ENCODE data around the gene HGF.

Gene HGF

DNA sequence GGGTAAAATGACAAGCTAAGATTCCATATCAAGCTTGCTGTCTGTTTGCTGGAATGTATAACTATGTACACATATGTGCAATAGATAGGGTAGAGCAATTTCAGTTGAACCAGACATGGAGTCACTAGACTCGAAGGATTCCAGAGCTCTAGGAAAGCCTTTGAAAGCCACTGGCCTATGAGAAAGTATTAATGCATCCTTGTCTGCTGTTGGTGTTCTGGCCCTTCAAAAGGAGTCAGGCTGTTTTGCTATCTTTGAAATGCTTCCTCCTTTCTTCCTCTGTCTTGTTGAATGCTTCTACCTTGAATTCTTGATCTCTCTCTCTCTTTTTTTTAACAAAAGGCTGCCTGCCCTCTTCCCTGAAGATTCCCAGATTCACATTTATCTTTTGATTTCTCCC is 20.8 kb upstream of the HGF start:
- no peaks in the 10 kb centered on the region for H3K27me3 ChIP-seq (ENCODE audit: control insufficient read depth, insufficient read depth, low read length)
- no peaks in the 10 kb centered on the region for H3K9me3 ChIP-seq (ENCODE audit: control insufficient read depth, insufficient read depth, low read depth, low read length)
- H3K4me1 ChIP-seq (ENCODE audit: control insufficient read depth, insufficient read depth, low read length), result peaks cover 16% of the 10 kb centered on the region; the same call in 1 of the 2 replicates
- no peak overlapping the region for H3K9ac ChIP-seq (ENCODE audit: low read length)
- H3K4me3 ChIP-seq (ENCODE audit: low read depth, low read length), result no peak overlapping the region
- H3K27ac ChIP-seq (ENCODE audit: low read depth, low read length), result no peak overlapping the region; the same call in 1 of the 2 replicates
- no peaks in the 10 kb centered on the region for H3K36me3 ChIP-seq (ENCODE audit: control insufficient read depth, insufficient read depth, low read length)

DNA sequence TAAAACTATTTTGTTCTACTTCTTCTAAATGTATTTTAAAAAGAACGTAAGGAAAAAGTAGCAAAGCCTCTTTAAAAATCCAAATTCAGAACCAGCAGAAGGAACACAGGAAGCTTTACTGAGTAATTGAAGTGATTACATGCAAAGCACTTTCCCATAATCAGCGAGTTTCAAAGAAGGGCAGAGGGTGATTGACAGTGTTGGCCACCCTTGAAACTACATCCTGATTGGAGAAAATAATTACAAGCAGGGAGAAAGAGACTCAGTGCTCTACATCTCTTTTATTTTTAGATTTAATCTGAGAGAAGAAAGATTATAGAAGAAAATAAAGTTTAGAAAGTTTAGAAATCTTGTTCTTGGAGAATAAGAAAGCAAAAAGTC is 20.3 kb upstream of the HGF start:
- Histone ChIP-seq H3K4me1 (ENCODE audit: control insufficient read depth, insufficient read depth, low read length) (peaks cover 16% of the 10 kb centered on the region; the same call in 1 of the 2 replicates), H3K36me3 (ENCODE audit: control insufficient read depth, insufficient read depth, low read length) (no peaks in the 10 kb centered on the region), H3K9ac (ENCODE audit: low read length) (no peak overlapping the region), H3K27me3 (ENCODE audit: control insufficient read depth, insufficient read depth, low read length) (no peaks in the 10 kb centered on the region), H3K4me3 (ENCODE audit: low read depth, low read length) (no peak overlapping the region), H3K27ac (ENCODE audit: low read depth, low read length) (no peak overlapping the region; the same call in 1 of the 2 replicates), H3K9me3 (ENCODE audit: control insufficient read depth, insufficient read depth, low read depth, low read length) (no peaks in the 10 kb centered on the region)

DNA sequence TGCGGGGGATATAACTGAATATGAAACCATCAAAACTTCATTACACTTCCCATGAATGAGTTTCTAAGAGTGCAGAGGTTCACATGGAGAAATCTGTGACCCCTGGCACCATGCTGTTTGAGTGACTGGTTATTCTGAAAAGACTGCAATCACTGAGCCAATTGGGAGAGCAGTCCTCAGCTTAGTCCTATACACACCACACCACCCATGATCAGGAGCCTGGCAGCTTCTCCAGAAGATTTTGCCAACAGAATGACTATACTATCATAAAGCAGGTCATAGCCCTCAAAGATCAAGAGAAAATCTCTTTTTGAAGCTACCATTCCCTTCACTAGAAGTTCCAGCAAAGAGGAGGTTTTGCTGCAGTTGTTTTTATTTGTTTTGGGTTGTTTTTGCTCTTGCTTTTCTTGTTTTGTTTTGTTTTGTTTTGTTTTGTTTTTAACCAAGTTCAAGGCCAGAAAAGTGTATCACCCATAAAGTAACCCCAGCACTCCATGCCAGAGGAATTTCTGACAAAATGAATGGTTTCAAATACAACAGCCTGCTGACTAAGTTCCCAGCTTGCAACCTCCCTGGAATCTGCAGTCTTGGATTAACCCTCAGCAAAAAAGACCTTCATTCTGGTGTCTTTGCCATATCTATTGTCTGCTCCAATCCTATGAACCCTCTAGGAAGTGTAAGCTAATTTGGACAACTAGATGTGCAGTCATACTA is 19.7 kb upstream of the HGF start:
- Histone ChIP-seq H3K4me3 (ENCODE audit: low read depth, low read length) (no peak overlapping the region), H3K36me3 (ENCODE audit: control insufficient read depth, insufficient read depth, low read length) (no peaks in the 10 kb centered on the region), H3K27me3 (ENCODE audit: control insufficient read depth, insufficient read depth, low read length) (no peaks in the 10 kb centered on the region), H3K4me1 (ENCODE audit: control insufficient read depth, insufficient read depth, low read length) (peaks cover 16% of the 10 kb centered on the region; the same call in 1 of the 2 replicates), H3K27ac (ENCODE audit: low read depth, low read length) (no peak overlapping the region; the same call in 1 of the 2 replicates), H3K9ac (ENCODE audit: low read length) (no peak overlapping the region), H3K9me3 (ENCODE audit: control insufficient read depth, insufficient read depth, low read depth, low read length) (no peaks in the 10 kb centered on the region)

DNA sequence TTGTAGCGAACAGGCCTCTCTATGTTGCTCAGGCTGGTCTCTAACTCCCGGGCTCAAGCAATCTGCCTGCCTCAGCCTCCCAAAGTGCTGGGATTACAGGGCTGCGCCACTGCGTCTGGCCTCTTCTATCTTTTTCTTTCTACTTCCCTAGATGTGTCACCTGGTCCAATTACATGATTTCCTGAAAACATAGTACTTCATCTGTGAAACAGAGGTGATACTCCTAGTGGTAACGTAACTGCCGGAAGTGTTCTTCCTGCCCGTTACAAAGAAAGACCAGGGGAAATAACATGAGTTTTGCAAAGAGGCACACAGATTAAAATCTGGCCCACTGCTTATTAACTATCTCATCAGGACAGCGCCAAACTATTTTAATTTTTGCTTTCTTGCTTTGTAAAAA is 18.4 kb upstream of the HGF start:
- no peak overlapping the region for H3K27ac ChIP-seq (ENCODE audit: low read depth, low read length)
- peaks cover 12% of the 10 kb centered on the region; the same call in 1 of the 2 replicates for H3K4me1 ChIP-seq (ENCODE audit: control insufficient read depth, insufficient read depth, low read length)
- H3K36me3 ChIP-seq (ENCODE audit: control insufficient read depth, insufficient read depth, low read length), result no peaks in the 10 kb centered on the region
- H3K27me3 ChIP-seq (ENCODE audit: control insufficient read depth, insufficient read depth, low read length), result no peaks in the 10 kb centered on the region
- H3K4me3 ChIP-seq (ENCODE audit: low read depth, low read length), result no peak overlapping the region
- H3K9ac ChIP-seq (ENCODE audit: low read length), result no peak overlapping the region
- no peaks in the 10 kb centered on the region for H3K9me3 ChIP-seq (ENCODE audit: control insufficient read depth, insufficient read depth, low read depth, low read length)

DNA sequence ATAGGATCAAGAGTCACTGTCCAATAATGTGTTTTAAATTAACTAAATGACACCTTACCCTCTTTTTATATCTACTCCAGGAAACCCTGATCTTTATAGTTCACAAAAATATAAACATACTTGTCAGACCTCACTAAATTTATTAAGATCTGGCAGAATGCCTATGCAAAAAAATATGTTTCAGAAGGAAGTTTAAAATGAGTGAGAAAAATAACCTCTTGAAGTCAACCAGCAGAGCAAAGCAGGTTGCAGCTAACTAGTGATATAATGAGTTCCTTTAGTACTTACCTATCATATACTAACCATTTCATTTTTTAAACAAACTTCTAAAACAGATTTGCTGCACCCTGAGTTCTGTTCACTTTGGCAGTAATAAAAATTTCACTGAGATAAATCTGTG is 14.0 kb upstream of the HGF start:
- H3K9ac ChIP-seq (ENCODE audit: low read length), result no peak overlapping the region
- H3K27me3 ChIP-seq (ENCODE audit: control insufficient read depth, insufficient read depth, low read length), result no peaks in the 10 kb centered on the region
- H3K4me3 ChIP-seq (ENCODE audit: low read depth, low read length), result no peak overlapping the region
- no peaks in the 10 kb centered on the region for H3K4me1 ChIP-seq (ENCODE audit: control insufficient read depth, insufficient read depth, low read length)
- no peaks in the 10 kb centered on the region for H3K9me3 ChIP-seq (ENCODE audit: control insufficient read depth, insufficient read depth, low read depth, low read length)
- H3K36me3 ChIP-seq (ENCODE audit: control insufficient read depth, insufficient read depth, low read length), result no peaks in the 10 kb centered on the region
- no peak overlapping the region for H3K27ac ChIP-seq (ENCODE audit: low read depth, low read length)

DNA sequence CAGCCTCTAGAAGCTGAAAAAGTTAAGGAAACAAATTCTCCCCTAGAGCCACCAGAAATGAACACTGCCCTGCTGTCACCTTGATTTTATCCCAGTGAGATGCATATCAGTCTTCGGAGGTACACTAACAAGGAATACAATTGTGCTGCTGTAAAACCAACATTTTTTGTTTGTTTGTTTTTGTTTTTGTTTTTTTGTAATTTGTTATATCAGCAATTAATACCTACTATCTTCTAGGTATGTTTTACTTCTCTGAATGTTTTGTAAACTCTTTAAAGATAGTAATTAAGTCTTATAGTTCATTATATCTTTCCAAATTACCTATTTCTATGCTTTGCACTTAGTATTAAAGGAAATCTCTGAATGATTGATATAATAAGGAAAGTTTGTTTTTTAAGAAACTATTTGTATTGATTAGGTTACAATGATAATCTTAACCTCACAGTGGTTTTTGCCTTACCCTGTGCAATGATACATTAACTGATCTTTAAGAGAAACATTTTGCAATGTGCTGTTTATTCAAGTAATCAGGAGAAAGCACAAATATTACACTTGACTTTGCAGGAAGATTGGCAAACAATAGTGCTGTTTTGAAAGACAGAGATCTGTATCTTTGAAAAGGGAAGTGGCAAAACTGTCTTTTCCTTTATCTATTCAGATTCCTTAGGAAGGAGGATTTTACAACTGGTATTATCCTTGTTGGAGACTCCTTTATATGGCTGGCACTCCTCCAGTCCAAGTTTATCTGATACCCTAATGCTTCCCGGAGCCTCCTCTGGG is 11.3 kb upstream of the HGF start:
- Histone ChIP-seq H3K27ac (ENCODE audit: low read depth, low read length) (no peak overlapping the region), H3K4me3 (ENCODE audit: low read depth, low read length) (no peak overlapping the region), H3K27me3 (ENCODE audit: control insufficient read depth, insufficient read depth, low read length) (no peaks in the 10 kb centered on the region), H3K36me3 (ENCODE audit: control insufficient read depth, insufficient read depth, low read length) (no peaks in the 10 kb centered on the region), H3K4me1 (ENCODE audit: control insufficient read depth, insufficient read depth, low read length) (no peaks in the 10 kb centered on the region), H3K9me3 (ENCODE audit: control insufficient read depth, insufficient read depth, low read depth, low read length) (no peaks in the 10 kb centered on the region), H3K9ac (ENCODE audit: low read length) (no peak overlapping the region)

DNA sequence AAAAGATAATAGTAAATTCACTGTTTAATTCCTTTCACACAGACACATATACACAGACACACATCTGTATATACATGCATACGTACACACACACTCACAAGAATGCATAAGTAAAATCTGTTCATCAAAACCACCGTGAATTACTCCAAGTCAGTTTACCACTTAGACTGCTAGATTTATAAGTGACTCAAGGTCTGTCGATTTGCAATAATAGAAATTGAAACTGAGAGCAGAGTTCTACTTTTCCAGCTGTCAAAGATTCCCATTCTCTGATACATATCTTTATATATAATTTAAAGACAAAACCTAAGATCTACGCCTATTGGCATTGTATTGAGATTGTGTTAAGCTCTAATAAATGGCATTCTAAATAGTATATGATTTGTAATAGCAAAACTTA is 9.9 kb upstream of the HGF start:
- Histone ChIP-seq H3K27me3 (ENCODE audit: control insufficient read depth, insufficient read depth, low read length) (no peaks in the 10 kb centered on the region), H3K27ac (ENCODE audit: low read depth, low read length) (no peak overlapping the region), H3K4me3 (ENCODE audit: low read depth, low read length) (no peak overlapping the region), H3K9ac (ENCODE audit: low read length) (no peak overlapping the region), H3K9me3 (ENCODE audit: control insufficient read depth, insufficient read depth, low read depth, low read length) (no peaks in the 10 kb centered on the region), H3K4me1 (ENCODE audit: control insufficient read depth, insufficient read depth, low read length) (no peaks in the 10 kb centered on the region), H3K36me3 (ENCODE audit: control insufficient read depth, insufficient read depth, low read length) (no peaks in the 10 kb centered on the region)

DNA sequence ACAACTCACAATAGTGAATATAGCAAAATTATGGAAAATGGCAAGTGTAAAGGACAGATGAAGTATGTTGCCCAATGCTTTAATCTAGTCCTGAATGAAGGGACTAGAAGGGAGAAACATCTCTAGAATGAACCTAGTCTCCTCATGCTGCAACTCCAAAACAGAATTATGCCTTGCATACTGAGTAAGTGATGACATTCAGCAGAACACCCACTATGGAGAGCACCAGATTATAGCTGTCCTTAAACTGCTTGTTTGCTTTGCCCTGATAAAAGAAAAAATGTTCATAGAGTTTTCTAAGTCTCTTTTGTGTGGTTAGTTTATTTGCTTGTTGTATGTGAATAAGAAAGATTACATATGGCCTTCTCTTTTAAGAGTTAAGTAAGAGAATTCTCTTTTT is 7.8 kb upstream of the HGF start:
- Histone ChIP-seq H3K4me3 (ENCODE audit: low read depth, low read length) (no peak overlapping the region), H3K9me3 (ENCODE audit: control insufficient read depth, insufficient read depth, low read depth, low read length) (no peaks in the 10 kb centered on the region), H3K4me1 (ENCODE audit: control insufficient read depth, insufficient read depth, low read length) (no peaks in the 10 kb centered on the region), H3K36me3 (ENCODE audit: control insufficient read depth, insufficient read depth, low read length) (no peaks in the 10 kb centered on the region), H3K27ac (ENCODE audit: low read depth, low read length) (no peak overlapping the region), H3K27me3 (ENCODE audit: control insufficient read depth, insufficient read depth, low read length) (no peaks in the 10 kb centered on the region), H3K9ac (ENCODE audit: low read length) (no peak overlapping the region)

DNA sequence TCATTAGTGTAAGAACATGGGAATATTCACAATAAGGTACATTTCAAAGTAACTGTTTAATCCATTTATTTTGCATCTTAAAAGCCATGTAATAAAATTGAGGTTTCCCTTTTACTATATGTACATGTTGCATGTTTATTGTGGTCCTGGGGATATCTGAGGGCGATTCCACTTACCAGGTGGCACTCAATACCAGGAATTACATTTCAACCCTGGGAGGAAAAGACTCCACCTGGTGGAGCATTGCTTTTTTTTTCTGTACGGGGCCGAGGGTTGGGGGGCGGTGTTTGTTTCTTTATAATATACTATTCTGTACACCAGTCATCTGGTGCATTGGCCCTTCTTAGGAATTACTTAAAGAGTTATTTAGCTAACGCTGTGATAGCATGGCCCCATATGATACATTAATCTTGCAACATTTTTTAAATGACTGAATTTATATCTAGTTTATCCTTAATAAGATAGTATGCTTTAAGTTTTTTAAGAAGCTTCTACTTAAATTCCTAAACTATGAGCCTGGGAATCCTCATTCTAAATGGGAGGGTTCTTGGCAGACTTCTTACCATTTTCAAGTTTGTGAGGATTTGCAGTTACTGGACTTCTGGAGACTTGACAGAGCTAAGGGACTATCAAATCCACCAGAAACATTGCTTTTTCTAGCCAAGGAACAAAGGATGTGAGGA is 7.2 kb upstream of the HGF start:
- Histone ChIP-seq H3K27ac (ENCODE audit: low read depth, low read length) (no peak overlapping the region), H3K9ac (ENCODE audit: low read length) (no peak overlapping the region), H3K36me3 (ENCODE audit: control insufficient read depth, insufficient read depth, low read length) (no peaks in the 10 kb centered on the region), H3K4me1 (ENCODE audit: control insufficient read depth, insufficient read depth, low read length) (no peaks in the 10 kb centered on the region), H3K4me3 (ENCODE audit: low read depth, low read length) (no peak overlapping the region), H3K27me3 (ENCODE audit: control insufficient read depth, insufficient read depth, low read length) (no peaks in the 10 kb centered on the region), H3K9me3 (ENCODE audit: control insufficient read depth, insufficient read depth, low read depth, low read length) (no peaks in the 10 kb centered on the region)

DNA sequence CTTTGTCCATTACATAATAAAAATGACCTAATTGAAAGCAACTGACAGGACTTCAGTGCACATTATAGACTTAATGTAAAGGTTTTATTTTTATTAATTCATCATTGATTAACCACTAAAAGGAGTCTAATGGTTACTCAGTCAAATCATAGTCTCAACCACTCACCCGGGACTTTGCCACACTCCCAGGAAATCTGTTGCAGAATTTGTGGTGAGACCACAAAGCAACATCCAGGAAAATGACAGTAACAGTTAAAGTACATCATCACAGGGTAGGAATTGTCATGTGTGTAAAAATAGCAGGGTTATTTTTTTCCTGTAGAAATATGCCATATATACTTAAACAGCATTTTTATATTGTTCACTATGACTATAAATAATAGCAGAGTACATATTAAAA is 6.3 kb upstream of the HGF start:
- Histone ChIP-seq H3K4me1 (ENCODE audit: control insufficient read depth, insufficient read depth, low read length) (no peaks in the 10 kb centered on the region), H3K27ac (ENCODE audit: low read depth, low read length) (no peak overlapping the region), H3K27me3 (ENCODE audit: control insufficient read depth, insufficient read depth, low read length) (no peaks in the 10 kb centered on the region)

DNA sequence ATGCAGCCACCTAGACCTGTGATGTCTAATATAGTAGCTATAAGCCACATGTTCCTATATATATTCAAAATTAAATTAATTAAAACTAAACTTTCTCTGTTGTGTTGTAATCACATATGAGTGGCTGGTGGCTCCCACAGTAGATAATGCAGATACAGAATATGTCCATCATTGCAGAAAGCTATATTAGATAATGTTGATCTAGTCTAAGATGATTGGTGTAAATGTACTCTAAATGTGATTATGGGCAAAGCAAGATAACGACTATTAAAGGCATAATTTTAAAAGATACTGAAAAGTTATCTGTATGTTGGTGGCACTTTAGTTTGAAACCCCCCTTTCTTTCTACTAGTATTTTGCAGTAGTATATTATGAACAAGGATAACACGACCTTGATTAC is 5.7 kb upstream of the HGF start:
- no peak overlapping the region for H3K4me3 ChIP-seq (ENCODE audit: low read depth, low read length)
- no peaks in the 10 kb centered on the region for H3K36me3 ChIP-seq (ENCODE audit: control insufficient read depth, insufficient read depth, low read length)
- no peak overlapping the region for H3K9ac ChIP-seq (ENCODE audit: low read length)
- peaks cover under 1% of the 10 kb centered on the region for H3K4me1 ChIP-seq (ENCODE audit: control insufficient read depth, insufficient read depth, low read length)
- H3K27ac ChIP-seq (ENCODE audit: low read depth, low read length), result no peak overlapping the region
- H3K27me3 ChIP-seq (ENCODE audit: control insufficient read depth, insufficient read depth, low read length), result no peaks in the 10 kb centered on the region
- no peaks in the 10 kb centered on the region for H3K9me3 ChIP-seq (ENCODE audit: control insufficient read depth, insufficient read depth, low read depth, low read length)

More for the DNA sequence above, 6.3 kb upstream of the HGF start:
- Histone ChIP-seq H3K9me3 (ENCODE audit: control insufficient read depth, insufficient read depth, low read depth, low read length) (no peaks in the 10 kb centered on the region), H3K4me3 (ENCODE audit: low read depth, low read length) (no peak overlapping the region), H3K9ac (ENCODE audit: low read length) (no peak overlapping the region), H3K36me3 (ENCODE audit: control insufficient read depth, insufficient read depth, low read length) (no peaks in the 10 kb centered on the region)
